ENCODE measurements around the gene P2RX6.

GRCh38 chr22:21041937-21042336 lies 27.0 kb downstream of the P2RX6 start:
- no peak for TF ChIP-seq CTCF (IDR thresholded peaks at IDR 0.05; ENCODE audit: extremely low read depth in 1 of 2, insufficient read depth in 1 of 2, low read depth in 1 of 2, low read length in 2 of 2)
- no peak for TF ChIP-seq POLR2AphosphoS5 (IDR thresholded peaks at IDR 0.05; ENCODE audit: insufficient read depth, low read depth, low read length)
- no peak for TF ChIP-seq EZH2 (IDR thresholded peaks at IDR 0.05; ENCODE audit: borderline replicate concordance, low read depth, low read length, severe bottlenecking)
- TF ChIP-seq POLR2A (IDR thresholded peaks at IDR 0.05; ENCODE audit: low read depth, low read length): no peak

All from endothelial cell of umbilical vein (primary cell).